ENCODE results near the gene GRID2IP.

DNA sequence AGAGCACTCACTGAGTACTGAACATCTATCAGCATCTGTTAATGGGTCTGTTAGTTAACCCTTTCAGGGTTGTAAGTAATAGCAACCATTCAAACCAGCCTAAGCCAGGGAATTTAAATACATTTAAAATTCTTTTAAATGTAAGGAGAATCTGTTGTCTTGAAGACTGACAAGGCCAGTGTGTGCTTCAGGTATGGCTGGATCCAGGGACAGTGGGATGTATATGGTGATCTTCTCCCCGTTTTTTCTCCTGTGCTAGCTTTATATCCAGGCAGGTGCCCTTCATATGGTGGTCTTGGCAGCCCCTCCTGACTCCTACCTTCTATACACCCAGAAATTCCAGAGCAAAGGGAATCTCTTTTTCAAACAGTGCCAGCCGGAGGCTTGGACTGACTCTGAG, 56.9 kb downstream of the GRID2IP start:
- TF ChIP-seq POLR2A (IDR thresholded peaks at IDR 0.05; ENCODE audit: extremely low read depth, insufficient read length) (no peak), MYC (IDR thresholded peaks at IDR 0.05; ENCODE audit: low read depth, low read length) (no peak)
- TF ChIP-seq, protein P1, sequence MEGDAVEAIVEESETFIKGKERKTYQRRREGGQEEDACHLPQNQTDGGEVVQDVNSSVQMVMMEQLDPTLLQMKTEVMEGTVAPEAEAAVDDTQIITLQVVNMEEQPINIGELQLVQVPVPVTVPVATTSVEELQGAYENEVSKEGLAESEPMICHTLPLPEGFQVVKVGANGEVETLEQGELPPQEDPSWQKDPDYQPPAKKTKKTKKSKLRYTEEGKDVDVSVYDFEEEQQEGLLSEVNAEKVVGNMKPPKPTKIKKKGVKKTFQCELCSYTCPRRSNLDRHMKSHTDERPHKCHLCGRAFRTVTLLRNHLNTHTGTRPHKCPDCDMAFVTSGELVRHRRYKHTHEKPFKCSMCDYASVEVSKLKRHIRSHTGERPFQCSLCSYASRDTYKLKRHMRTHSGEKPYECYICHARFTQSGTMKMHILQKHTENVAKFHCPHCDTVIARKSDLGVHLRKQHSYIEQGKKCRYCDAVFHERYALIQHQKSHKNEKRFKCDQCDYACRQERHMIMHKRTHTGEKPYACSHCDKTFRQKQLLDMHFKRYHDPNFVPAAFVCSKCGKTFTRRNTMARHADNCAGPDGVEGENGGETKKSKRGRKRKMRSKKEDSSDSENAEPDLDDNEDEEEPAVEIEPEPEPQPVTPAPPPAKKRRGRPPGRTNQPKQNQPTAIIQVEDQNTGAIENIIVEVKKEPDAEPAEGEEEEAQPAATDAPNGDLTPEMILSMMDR (IDR thresholded peaks at IDR 0.05; ENCODE audit: low read depth, low read length): no peak
- TF ChIP-seq, protein P2, sequence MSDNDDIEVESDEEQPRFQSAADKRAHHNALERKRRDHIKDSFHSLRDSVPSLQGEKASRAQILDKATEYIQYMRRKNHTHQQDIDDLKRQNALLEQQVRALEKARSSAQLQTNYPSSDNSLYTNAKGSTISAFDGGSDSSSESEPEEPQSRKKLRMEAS (IDR thresholded peaks at IDR 0.05; ENCODE audit: low read depth, low read length): no peak
